Stomach (tissue), 4 donors: ENCODE results near the gene ROS1.

Experiments
- EP300 ChIP-seq: sonication (generic); formaldehyde crosslinking; IDR thresholded peaks from one replicate; pipeline ENCODE4 v1.6.1; 2017; ENCODE audit warnings: antibody characterized with exemption
- POLR2A ChIP-seq, 4 donors: fragments of 450-650 bp; IDR thresholded peaks; one replicate each; pipeline ENCODE4 v1.6.1; 2016; ENCODE audit warnings: antibody characterized with exemption in 4 of 4, control low read depth in 2 of 4, mild to moderate bottlenecking in 1 of 4, moderate library complexity in 1 of 4
- POLR2AphosphoS5 ChIP-seq, 3 donors: sonication (generic); formaldehyde crosslinking; IDR thresholded peaks; one replicate each; pipeline ENCODE4 v1.6.1; 2016; ENCODE audit warnings: antibody characterized with exemption in 3 of 3
- TF ChIP-seq, protein P1 (sequence below), 7 experiments: fragments of 450-650 bp in 4 of 7; fragments of 200-600 bp in 3 of 7; sonication (generic) in 3 of 7; IDR thresholded peaks; one replicate each; pipeline ENCODE4 v1.5.1; 2016 to 2019; ENCODE audit warnings: antibody characterized with exemption in 7 of 7, control low read depth in 2 of 7, mild to moderate bottlenecking in 1 of 7

GRCh38 chr6:117464700-117465099 is 39.0 kb upstream of the ROS1 start:
- TF ChIP-seq, protein P1, sequence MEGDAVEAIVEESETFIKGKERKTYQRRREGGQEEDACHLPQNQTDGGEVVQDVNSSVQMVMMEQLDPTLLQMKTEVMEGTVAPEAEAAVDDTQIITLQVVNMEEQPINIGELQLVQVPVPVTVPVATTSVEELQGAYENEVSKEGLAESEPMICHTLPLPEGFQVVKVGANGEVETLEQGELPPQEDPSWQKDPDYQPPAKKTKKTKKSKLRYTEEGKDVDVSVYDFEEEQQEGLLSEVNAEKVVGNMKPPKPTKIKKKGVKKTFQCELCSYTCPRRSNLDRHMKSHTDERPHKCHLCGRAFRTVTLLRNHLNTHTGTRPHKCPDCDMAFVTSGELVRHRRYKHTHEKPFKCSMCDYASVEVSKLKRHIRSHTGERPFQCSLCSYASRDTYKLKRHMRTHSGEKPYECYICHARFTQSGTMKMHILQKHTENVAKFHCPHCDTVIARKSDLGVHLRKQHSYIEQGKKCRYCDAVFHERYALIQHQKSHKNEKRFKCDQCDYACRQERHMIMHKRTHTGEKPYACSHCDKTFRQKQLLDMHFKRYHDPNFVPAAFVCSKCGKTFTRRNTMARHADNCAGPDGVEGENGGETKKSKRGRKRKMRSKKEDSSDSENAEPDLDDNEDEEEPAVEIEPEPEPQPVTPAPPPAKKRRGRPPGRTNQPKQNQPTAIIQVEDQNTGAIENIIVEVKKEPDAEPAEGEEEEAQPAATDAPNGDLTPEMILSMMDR (IDR thresholded peaks at IDR 0.05), result no peak
- TF ChIP-seq POLR2A (IDR thresholded peaks at IDR 0.05) (no peak), EP300 (no peak), POLR2AphosphoS5 (IDR thresholded peaks at IDR 0.05) (no peak)
